ENCODE measurements around the gene CNTNAP2. TPM values are rescaled to one million over a fixed set of nuclear protein-coding genes. Genes with fewer than 3 reads are reported as not detected.

CNTNAP2 gene
- total and polyA plus RNA-seq, 2 of the 4 experiments (the other 2 are of a cell fraction) = not detected

GRCh38 chr7:148162808-148163207 lies 2046.2 kb downstream of the CNTNAP2 start:
- Histone ChIP-seq H3K4me1 (ENCODE audit: control insufficient read depth, insufficient read depth, low read length) (no peaks in the 10 kb centered on the region), H2BK120ac (ENCODE audit: low read depth, low read length) (no peak overlapping the region), H3K4me2 (ENCODE audit: low read depth, low read length) (no peak overlapping the region), H3K9ac (ENCODE audit: low read depth, low read length) (no peak overlapping the region), H3K9me1 (ENCODE audit: insufficient read depth, low read length) (no peaks in the 10 kb centered on the region), H4K5ac (ENCODE audit: low read depth, low read length) (no peak overlapping the region), H3K14ac (replicated peaks; ENCODE audit: low read depth, low read length) (no peak overlapping the region), H3K79me1 (ENCODE audit: low read depth in 1 of 2, low read length in 2 of 2) (no peaks in the 10 kb centered on the region), H3K23ac (ENCODE audit: low read depth, low read length) (no peak overlapping the region), H2AFZ (replicated peaks; ENCODE audit: low read length, poor library complexity) (no peak overlapping the region), H3K27me3 (ENCODE audit: control insufficient read depth, insufficient read depth, low read length) (no peaks in the 10 kb centered on the region), H2AK5ac (ENCODE audit: low read depth, low read length) (no peak overlapping the region), H2BK15ac (ENCODE audit: low read depth, low read length) (no peak overlapping the region), H4K20me1 (ENCODE audit: insufficient read depth, low read length) (no peaks in the 10 kb centered on the region), H2BK20ac (ENCODE audit: low read depth, low read length) (no peak overlapping the region), H3K9me3 (ENCODE audit: control insufficient read depth, insufficient read depth, low read length) (peaks cover 15% of the 10 kb centered on the region), H3K27ac (ENCODE audit: insufficient read depth, low read length) (no peak overlapping the region), H4K8ac (ENCODE audit: low read depth in 2 of 2, low read length in 2 of 2) (no peak overlapping the region), H2BK5ac (ENCODE audit: low read depth, low read length, poor library complexity, severe bottlenecking) (no peak overlapping the region), H3K36me3 (ENCODE audit: control insufficient read depth, insufficient read depth, low read length) (no peaks in the 10 kb centered on the region), H2AK9ac (replicated peaks; ENCODE audit: low read depth, low read length, poor library complexity) (no peak overlapping the region), H3K56ac (ENCODE audit: extremely low read depth, insufficient read depth, low read length) (no peak overlapping the region), H3K18ac (ENCODE audit: low read depth, low read length) (no peak overlapping the region), H4K91ac (ENCODE audit: insufficient read depth, low read depth, low read length) (no peak overlapping the region), H3K4ac (ENCODE audit: low read depth, low read length) (no peak overlapping the region), H3K4me3 (ENCODE audit: insufficient read depth, low read depth, low read length) (no peak overlapping the region)
- dilution Hi-C loops (cut with HindIII; ENCODE audit: low sequenced_read_pairs, unreplicated experiment) = no loop called here
- DNase-seq (no peak), ATAC-seq (ENCODE audit: low read depth) (no peak)
- no TSS peak for BruUV-seq (replicated peaks)
- ChIA-PET CTCF (no interaction called here), POLR2A (ENCODE audit: unreplicated experiment) (no interaction called here)
- in situ Hi-C loops (cut with MboI; ENCODE audit: low sequenced_read_pairs) = no loop called here
- intact Hi-C loops (cut with micrococcal nuclease) = no loop called here
- no CpG with 5 or more reads among the region's 4 CpGs for WGBS, 2 experiments (ENCODE audit: extremely low coverage in 2 of 2, insufficient read length in 1 of 2)
- TF ChIP-seq MXI1 (IDR thresholded peaks at IDR 0.05; ENCODE audit: borderline replicate concordance, low read depth, low read length) = no peak
- TF ChIP-seq RFX5 (IDR thresholded peaks at IDR 0.05; ENCODE audit: low read depth, low read length) = no peak
- no peak for TF ChIP-seq BHLHE40 (IDR thresholded peaks at IDR 0.05; ENCODE audit: low read depth, low read length)
- TF ChIP-seq, protein P1, sequence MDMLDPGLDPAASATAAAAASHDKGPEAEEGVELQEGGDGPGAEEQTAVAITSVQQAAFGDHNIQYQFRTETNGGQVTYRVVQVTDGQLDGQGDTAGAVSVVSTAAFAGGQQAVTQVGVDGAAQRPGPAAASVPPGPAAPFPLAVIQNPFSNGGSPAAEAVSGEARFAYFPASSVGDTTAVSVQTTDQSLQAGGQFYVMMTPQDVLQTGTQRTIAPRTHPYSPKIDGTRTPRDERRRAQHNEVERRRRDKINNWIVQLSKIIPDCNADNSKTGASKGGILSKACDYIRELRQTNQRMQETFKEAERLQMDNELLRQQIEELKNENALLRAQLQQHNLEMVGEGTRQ (IDR thresholded peaks at IDR 0.05; ENCODE audit: low read depth, low read length) = no peak
- no peak for TF ChIP-seq SMC3 (IDR thresholded peaks at IDR 0.05; ENCODE audit: low read depth, low read length)
- TF ChIP-seq, protein P2, sequence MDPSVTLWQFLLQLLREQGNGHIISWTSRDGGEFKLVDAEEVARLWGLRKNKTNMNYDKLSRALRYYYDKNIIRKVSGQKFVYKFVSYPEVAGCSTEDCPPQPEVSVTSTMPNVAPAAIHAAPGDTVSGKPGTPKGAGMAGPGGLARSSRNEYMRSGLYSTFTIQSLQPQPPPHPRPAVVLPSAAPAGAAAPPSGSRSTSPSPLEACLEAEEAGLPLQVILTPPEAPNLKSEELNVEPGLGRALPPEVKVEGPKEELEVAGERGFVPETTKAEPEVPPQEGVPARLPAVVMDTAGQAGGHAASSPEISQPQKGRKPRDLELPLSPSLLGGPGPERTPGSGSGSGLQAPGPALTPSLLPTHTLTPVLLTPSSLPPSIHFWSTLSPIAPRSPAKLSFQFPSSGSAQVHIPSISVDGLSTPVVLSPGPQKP (IDR thresholded peaks at IDR 0.05; ENCODE audit: borderline replicate concordance, low read depth, low read length) = no peak
- TF ChIP-seq POLR2A (IDR thresholded peaks at IDR 0.05; ENCODE audit: low read depth, low read length) = no peak
- no peak for TF ChIP-seq MAZ (IDR thresholded peaks at IDR 0.05; ENCODE audit: borderline replicate concordance, low read depth, low read length)
- no peak for TF ChIP-seq MAFK (IDR thresholded peaks at IDR 0.05; ENCODE audit: low read depth, low read length)
- TF ChIP-seq RAD21 (IDR thresholded peaks at IDR 0.05; ENCODE audit: low read length) = no peak
- TF ChIP-seq CEBPB (IDR thresholded peaks at IDR 0.05; ENCODE audit: low read depth, low read length) = no peak
- no peak for TF ChIP-seq RCOR1 (IDR thresholded peaks at IDR 0.05; ENCODE audit: insufficient replicate concordance, low read length)
- TF ChIP-seq, protein P3, sequence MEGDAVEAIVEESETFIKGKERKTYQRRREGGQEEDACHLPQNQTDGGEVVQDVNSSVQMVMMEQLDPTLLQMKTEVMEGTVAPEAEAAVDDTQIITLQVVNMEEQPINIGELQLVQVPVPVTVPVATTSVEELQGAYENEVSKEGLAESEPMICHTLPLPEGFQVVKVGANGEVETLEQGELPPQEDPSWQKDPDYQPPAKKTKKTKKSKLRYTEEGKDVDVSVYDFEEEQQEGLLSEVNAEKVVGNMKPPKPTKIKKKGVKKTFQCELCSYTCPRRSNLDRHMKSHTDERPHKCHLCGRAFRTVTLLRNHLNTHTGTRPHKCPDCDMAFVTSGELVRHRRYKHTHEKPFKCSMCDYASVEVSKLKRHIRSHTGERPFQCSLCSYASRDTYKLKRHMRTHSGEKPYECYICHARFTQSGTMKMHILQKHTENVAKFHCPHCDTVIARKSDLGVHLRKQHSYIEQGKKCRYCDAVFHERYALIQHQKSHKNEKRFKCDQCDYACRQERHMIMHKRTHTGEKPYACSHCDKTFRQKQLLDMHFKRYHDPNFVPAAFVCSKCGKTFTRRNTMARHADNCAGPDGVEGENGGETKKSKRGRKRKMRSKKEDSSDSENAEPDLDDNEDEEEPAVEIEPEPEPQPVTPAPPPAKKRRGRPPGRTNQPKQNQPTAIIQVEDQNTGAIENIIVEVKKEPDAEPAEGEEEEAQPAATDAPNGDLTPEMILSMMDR (conservative IDR thresholded peaks at IDR 0.05; ENCODE audit: low read depth, low read length) = no peak
- TF ChIP-seq FOS (IDR thresholded peaks at IDR 0.05; ENCODE audit: low read depth, low read length) = no peak
- no peak for TF ChIP-seq CHD1 (IDR thresholded peaks at IDR 0.05; ENCODE audit: low read depth, low read length)
- no peak for TF ChIP-seq NFE2L2 (IDR thresholded peaks at IDR 0.05; ENCODE audit: low read depth, low read length)
